DND-41 (cell line): ENCODE results near the gene MED14.

Experiments
- ATAC-seq: fragments of 200-7000 bp; cut with Tn5 transposase; 3 replicates; pipeline ENCODE4 v1.9.1; 2021; ENCODE audit warnings: low read depth; ENCODE audit not compliant: insufficient read depth
- DNase-seq: peaks from one replicate; pipeline ENCODE4 v3.0.0-alpha.2; 2020
- H2AFZ ChIP-seq: 2 replicates; pipeline ENCODE4 v1.6.0; 2012; ENCODE audit warnings: low read depth, low read length
- H3K27ac ChIP-seq: 2 replicates; pipeline ENCODE4 v1.5.1; 2012; ENCODE audit warnings: low read length, inconsistent platforms
- H3K27me3 ChIP-seq: fragments of 200-600 bp; sonication (generic); 2 replicates; pipeline ENCODE4 v1.6.0; 2012; ENCODE audit warnings: low read length, mild to moderate bottlenecking, inconsistent platforms; ENCODE audit not compliant: insufficient read depth, poor library complexity
- H3K36me3 ChIP-seq: 2 replicates; pipeline ENCODE4 v1.5.1; 2012; ENCODE audit warnings: low read length, inconsistent platforms; ENCODE audit not compliant: insufficient read depth
- H3K4me1 ChIP-seq: 2 replicates; pipeline ENCODE4 v1.5.1; 2012; ENCODE audit warnings: mild to moderate bottlenecking, low read length; ENCODE audit not compliant: insufficient read depth
- H3K4me2 ChIP-seq: 2 replicates; pipeline ENCODE4 v1.6.0; 2012; ENCODE audit warnings: mild to moderate bottlenecking, moderate library complexity, low read length, inconsistent platforms; ENCODE audit not compliant: insufficient read depth
- H3K4me3 ChIP-seq, 2 experiments: fragments of 200-600 bp in 1 of 2; shearing (Covaris generic) in 1 of 2; 2 replicates each; pipeline ENCODE4 v1.5.1; 2012 to 2016; ENCODE audit warnings: inconsistent platforms in 2 of 2, low read length in 2 of 2, mild to moderate bottlenecking in 2 of 2, low read depth in 1 of 2, moderate library complexity in 1 of 2
- H3K79me2 ChIP-seq: 2 replicates; pipeline ENCODE4 v1.6.0; 2012; ENCODE audit warnings: low read length, inconsistent platforms; ENCODE audit not compliant: insufficient read depth
- H3K9ac ChIP-seq: 2 replicates; pipeline ENCODE4 v1.6.0; 2012; ENCODE audit warnings: low read depth, mild to moderate bottlenecking, inconsistent platforms, low read length, moderate library complexity
- H3K9me3 ChIP-seq: 2 replicates; pipeline ENCODE4 v1.5.1; 2012; ENCODE audit warnings: low read length, moderate library complexity, mild to moderate bottlenecking, inconsistent platforms; ENCODE audit not compliant: insufficient read depth, severe bottlenecking
- H4K20me1 ChIP-seq: 2 replicates; pipeline ENCODE4 v1.6.0; 2012; ENCODE audit warnings: low read length; ENCODE audit not compliant: insufficient read depth
- EZH2 ChIP-seq: IDR thresholded peaks from 3 replicates; pipeline ENCODE4 v1.6.1; 2012; ENCODE audit warnings: borderline replicate concordance, low read depth, mild to moderate bottlenecking, moderate library complexity, low read length, inconsistent platforms; ENCODE audit not compliant: severe bottlenecking
- TF ChIP-seq, protein P1 (sequence below): IDR thresholded peaks from 2 replicates; pipeline ENCODE4 v1.5.1; 2012; ENCODE audit warnings: borderline replicate concordance, low read length, moderate library complexity, mild to moderate bottlenecking; ENCODE audit not compliant: poor library complexity, severe bottlenecking; ENCODE audit errors: extremely low read depth

Gene MED14

GRCh38 chrX:40780082-40780481 lies 44.7 kb upstream of the MED14 start:
- Histone ChIP-seq H3K4me1 (no peaks in the 10 kb centered on the region), H3K27ac (no peak overlapping the region)

DNA sequence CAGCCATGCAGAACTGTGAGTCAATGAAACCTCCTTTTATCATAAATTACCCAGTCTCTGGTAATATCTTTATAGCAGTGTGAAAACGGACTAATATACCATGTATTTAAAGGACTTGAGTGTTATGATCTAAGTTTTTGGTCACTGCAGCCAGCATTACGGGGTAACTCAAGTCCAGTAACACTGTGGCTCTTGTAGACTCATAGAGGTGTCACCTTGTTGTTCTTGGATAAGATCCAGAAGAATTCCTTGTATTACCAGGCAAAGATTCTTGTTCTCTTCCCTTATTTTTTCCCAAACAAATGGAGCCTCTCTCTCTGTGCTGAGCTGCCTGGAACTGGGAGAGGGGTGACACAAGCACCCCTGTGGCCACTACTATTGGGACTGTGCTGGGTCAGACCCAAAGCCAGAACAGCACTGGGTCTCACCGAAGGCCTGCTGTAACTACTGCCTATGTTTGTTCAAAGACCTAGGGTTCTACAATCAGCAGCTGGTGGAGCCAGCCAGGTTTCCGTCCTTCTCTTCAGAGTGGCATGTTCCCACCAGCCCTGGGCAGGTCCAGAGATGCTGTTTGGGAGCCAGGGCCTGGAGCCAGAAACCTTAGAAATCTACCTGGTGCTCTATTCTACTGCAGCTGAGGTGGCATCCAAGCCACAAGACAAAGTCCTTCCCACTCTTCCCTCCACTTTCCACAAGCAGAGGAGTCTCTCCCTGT lies 43.7 kb upstream of the MED14 start:
- no peak for DNase-seq
- no peak overlapping the region for H3K27ac ChIP-seq
- H3K4me3 ChIP-seq, result no peak overlapping the region
- no peaks in the 10 kb centered on the region for H3K27me3 ChIP-seq
- no peaks in the 10 kb centered on the region for H3K4me1 ChIP-seq
- H4K20me1 ChIP-seq, result no peaks in the 10 kb centered on the region
- no peak for ATAC-seq
- TF ChIP-seq, protein P1, sequence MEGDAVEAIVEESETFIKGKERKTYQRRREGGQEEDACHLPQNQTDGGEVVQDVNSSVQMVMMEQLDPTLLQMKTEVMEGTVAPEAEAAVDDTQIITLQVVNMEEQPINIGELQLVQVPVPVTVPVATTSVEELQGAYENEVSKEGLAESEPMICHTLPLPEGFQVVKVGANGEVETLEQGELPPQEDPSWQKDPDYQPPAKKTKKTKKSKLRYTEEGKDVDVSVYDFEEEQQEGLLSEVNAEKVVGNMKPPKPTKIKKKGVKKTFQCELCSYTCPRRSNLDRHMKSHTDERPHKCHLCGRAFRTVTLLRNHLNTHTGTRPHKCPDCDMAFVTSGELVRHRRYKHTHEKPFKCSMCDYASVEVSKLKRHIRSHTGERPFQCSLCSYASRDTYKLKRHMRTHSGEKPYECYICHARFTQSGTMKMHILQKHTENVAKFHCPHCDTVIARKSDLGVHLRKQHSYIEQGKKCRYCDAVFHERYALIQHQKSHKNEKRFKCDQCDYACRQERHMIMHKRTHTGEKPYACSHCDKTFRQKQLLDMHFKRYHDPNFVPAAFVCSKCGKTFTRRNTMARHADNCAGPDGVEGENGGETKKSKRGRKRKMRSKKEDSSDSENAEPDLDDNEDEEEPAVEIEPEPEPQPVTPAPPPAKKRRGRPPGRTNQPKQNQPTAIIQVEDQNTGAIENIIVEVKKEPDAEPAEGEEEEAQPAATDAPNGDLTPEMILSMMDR, result no peak
- no peak for TF ChIP-seq EZH2
- H3K9me3 ChIP-seq, result no peaks in the 10 kb centered on the region
- no peaks in the 10 kb centered on the region for H3K79me2 ChIP-seq
- H2AFZ ChIP-seq, result no peak overlapping the region
- H3K36me3 ChIP-seq, result no peaks in the 10 kb centered on the region
- H3K9ac ChIP-seq, result no peak overlapping the region
- no peak overlapping the region for H3K4me2 ChIP-seq

More at GRCh38 chrX:40780082-40780481, 44.7 kb upstream of the MED14 start:
- Histone ChIP-seq H3K36me3 (no peaks in the 10 kb centered on the region), H3K9ac (no peak overlapping the region), H4K20me1 (no peaks in the 10 kb centered on the region), H3K9me3 (no peaks in the 10 kb centered on the region), H3K4me2 (no peak overlapping the region), H3K79me2 (no peaks in the 10 kb centered on the region), H2AFZ (no peak overlapping the region), H3K27me3 (no peaks in the 10 kb centered on the region), H3K4me3 (no peak overlapping the region)
- no peak for TF ChIP-seq EZH2
- TF ChIP-seq, protein P1, result no peak
- ATAC-seq, result no peak
- DNase-seq, result no peak

GRCh38 chrX:40773809-40774208 lies 38.5 kb upstream of the MED14 start:
- H3K79me2 ChIP-seq, result no peaks in the 10 kb centered on the region
- H2AFZ ChIP-seq, result no peak overlapping the region
- no peak overlapping the region for H3K4me2 ChIP-seq
- H3K36me3 ChIP-seq, result no peaks in the 10 kb centered on the region
- no peak for TF ChIP-seq EZH2
- TF ChIP-seq, protein P1, result no peak
- H3K27me3 ChIP-seq, result no peaks in the 10 kb centered on the region
- no peaks in the 10 kb centered on the region for H3K4me1 ChIP-seq
- H3K4me3 ChIP-seq, result no peak overlapping the region
- no peak overlapping the region for H3K27ac ChIP-seq
- H3K9ac ChIP-seq, result no peak overlapping the region
- no peaks in the 10 kb centered on the region for H4K20me1 ChIP-seq
- no peak for DNase-seq
- H3K9me3 ChIP-seq, result no peaks in the 10 kb centered on the region
- no peak for ATAC-seq
